SK-MEL-5 (cell line): ENCODE results near the gene POGK. TPM values are rescaled to one million over a fixed set of nuclear protein-coding genes. Genes with fewer than 3 reads are reported as not detected.
"Not testable (repeated sequence)": the region's sequence is repeated elsewhere in the genome, so short reads cannot be mapped to it uniquely, and the experiment has no call there.

Source experiments
- DNase-seq: peaks from one replicate; pipeline ENCODE4 v3.0.0-alpha.2; 2016; ENCODE audit warnings: low read depth, low spot score
- in situ Hi-C: cut with HindIII; loops from 2 replicates; pipeline ENCODE4 v1.10.0; 2016; ENCODE audit warnings: low sequenced_read_pairs, high pct_unique_total_duplicates, low pct_unique_long_range_greater_than_20kb
- total RNA-seq: library from RNA; depleted of rRNA; stranded (reverse); fragments of >200 nt; shearing (Covaris generic); gene quantifications from 2 replicates; pipeline ENCODE4 v1.2.3, GENCODE V29; 2014

Gene POGK
- total RNA-seq, 1 experiment from 2014 or later, result 50.5 TPM

DNA sequence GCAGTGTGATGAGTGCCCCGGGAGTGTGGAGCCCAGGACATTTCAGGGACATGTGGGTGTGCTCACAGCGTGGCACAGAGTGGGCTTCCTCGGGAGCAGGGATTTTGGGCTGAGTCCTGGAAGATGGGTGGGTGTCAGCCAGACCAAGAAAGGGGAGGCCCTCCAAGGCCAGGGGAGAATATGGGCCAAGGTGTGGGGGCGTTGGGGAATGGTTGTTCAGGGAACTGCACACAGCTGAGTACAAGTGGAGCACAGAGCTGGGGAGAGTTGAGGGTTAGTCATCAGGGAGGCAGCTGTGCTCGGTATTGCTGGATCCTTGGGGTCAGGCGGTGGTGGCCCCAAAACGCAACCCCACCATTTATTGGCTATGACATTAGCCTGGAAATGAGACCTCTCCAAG, 5.5 kb downstream of the POGK start:
- in situ Hi-C loops, result no loop called here
- no peak for DNase-seq

DNA sequence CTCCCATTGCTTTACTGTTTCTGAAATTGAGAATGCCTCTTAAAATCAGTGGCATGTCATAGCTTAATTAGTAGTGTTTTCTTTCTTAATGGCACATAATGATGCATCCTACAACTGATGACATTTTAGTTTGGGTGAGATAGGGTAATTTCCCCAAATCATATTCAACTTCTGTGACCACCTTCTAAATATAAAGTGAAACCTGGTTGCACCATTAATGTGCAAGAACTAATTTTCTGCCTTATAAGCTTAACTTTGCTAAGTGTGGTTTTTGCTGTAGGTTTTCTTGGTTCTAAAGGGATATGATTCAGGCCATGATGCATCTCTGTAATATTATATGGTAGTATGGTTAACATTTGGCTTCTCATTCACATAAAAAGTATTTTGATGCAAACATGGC, 8.9 kb downstream of the POGK start:
- in situ Hi-C loops, result no loop called here
- DNase-seq, result no peak

DNA sequence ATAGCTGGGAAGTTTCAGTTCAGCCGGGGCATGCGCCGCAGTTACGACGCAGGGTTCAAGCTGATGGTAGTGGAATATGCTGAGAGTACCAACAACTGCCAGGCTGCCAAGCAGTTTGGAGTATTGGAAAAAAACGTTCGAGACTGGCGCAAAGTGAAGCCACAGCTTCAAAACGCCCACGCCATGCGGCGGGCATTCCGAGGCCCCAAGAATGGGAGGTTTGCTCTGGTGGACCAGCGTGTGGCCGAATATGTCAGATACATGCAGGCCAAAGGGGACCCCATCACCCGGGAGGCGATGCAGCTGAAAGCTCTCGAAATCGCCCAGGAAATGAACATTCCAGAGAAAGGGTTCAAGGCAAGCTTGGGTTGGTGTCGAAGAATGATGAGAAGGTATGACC, 9.9 kb downstream of the POGK start:
- in situ Hi-C loops, result no loop called here
- DNase-seq, result no peak

DNA sequence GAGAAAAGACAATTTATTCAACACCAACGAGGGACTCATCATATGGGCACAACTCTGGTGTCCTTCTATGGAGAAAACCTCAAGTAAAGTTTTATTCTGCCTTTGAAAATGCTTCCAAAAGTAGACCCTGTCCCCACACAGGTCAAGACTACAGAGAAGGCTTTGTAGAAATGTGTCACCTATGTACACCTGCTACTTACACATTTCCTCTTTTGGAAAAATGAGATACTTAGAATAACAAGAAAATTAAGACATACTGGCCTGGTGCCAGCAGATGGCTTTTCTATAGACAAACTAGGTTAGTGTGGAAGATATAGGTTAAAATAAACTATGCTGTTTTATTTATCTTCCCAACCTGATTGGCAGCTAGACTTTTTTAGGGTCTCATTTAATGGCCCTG, 13.6 kb downstream of the POGK start:
- no peak for DNase-seq
- in situ Hi-C loops, result no loop called here

DNA sequence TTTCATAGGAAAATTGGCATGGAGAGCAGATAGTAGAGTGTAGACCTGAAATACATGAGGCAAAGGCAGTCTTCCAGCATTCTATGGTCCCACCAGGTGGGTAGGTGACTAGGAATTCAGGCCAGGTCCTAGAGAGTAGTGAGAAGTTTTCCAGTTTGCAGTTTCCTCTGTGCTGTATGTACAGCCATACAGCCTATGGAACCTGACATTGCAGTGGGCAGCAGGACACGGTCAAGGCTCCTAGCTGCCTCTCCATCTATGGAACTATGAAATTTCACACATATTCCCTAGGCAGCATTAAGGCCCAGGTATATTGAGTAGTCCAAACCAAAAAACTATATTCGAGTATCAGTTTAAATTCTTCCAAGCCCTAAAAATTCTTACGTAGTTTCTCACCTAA, 16.3 kb downstream of the POGK start:
- DNase-seq, result no peak
- in situ Hi-C loops, result no loop called here

DNA sequence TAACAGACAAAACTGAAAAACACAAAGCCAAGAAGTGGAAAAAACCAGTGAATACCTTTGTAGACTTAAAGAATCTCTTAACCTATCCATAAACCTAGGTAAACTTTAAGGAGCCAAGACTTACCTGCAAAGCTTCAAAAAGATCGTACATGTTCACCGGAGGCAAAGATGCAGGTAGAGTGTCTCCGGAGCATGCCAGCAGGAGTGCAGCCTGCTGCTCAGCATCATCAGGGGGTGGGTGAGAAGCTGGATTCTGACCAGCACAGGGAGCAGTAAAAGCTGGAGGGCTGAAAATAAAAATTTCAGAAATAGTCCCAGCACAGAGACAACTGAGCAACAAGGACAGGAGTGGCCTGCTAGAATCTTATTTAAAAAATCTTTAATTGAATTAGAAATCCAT, 18.7 kb downstream of the POGK start:
- in situ Hi-C loops, result no loop called here
- DNase-seq, result no peak

DNA sequence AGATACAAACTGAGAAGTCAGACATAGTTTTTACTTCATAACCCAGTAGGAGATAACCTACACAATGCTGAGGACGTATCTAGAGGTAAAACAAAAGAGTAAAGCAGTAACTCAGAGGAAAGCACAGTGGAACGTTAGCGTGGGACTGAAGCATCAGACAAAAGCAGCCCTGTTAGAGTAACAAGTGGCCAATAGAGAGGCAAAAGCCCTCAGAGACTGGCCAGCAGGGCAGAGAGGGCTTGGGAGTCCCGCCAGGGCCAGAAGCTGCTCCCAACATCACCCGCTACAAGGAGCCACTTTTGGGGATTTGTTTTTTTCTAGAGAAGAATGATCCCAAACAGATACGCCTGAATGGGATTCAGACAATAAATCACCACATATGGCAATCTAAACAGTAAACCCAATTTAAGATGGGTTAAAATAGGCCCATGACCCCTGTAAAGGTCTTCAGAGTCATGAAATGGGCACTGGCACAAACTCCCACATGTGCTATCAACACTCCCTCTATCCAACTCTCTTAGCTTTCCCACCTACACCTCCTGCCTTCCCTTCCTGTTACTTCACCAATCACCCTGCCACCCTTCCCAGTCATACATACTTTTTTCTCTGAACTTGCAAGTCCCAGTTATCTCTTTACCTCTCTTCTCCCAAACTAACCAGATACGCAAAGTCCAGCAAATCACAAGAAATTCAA, 19.6 kb downstream of the POGK start:
- in situ Hi-C loops, result no loop called here
- peak; percentile 84 for DNase-seq

DNA sequence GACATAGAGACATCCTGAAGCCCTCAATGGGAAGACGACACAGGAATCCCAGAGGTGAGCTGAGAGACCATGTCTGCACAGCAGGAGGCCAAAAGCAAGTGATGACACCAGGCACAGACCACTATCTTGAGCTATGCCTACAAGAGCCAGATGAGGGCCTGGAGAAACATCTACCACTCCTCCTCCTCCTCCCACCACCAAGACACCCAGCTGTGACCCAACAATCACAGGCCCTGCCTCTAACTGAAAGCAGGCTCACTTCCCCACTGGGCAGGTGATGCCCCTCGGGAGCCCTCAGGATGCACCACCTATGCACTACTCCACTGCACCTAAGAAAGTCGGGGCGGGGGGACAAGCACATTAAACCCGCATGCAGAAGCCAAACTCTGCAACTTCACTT, 20.3 kb downstream of the POGK start:
- in situ Hi-C loops, result no loop called here
- no peak for DNase-seq

DNA sequence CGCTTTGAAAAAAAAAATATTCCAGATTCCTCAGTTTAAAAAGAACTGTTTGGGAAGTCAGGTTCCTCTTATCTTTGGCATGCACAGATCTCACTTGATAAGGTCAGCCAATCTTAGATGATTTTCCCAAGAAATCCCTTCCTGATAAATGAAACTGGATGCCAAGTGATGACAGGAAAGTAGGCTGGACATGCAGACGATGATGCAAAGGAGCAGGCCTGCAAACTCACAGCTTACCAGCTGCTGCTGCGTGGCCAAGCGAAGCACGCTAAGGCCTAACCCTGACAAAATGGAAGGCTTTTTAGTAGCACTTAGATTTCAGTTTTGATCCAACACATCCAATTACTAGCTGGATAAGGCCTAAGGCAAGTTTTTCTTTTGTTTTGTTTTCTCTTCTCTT, 26.7 kb downstream of the POGK start:
- in situ Hi-C loops, result no loop called here
- DNase-seq, result no peak

DNA sequence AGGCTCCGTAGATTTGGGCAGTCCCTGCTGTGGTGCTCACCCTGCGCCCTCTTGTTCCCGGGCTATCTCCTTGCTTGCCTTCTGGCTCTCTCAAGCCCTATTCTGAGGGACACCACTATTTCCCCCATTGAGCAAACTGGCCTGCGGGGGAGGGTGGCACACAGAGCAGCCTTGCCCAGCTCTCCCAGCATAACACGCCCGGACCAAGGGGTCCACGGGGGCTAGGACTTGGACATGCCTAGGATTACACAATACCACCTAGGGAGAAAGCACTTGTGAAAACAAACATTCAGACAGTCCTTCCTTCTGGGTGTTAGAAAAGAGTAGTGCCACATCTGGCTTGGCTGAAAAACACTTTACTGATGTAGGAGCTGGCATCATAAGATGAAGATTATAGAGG, 29.4 kb downstream of the POGK start:
- in situ Hi-C loops, result no loop called here

DNA sequence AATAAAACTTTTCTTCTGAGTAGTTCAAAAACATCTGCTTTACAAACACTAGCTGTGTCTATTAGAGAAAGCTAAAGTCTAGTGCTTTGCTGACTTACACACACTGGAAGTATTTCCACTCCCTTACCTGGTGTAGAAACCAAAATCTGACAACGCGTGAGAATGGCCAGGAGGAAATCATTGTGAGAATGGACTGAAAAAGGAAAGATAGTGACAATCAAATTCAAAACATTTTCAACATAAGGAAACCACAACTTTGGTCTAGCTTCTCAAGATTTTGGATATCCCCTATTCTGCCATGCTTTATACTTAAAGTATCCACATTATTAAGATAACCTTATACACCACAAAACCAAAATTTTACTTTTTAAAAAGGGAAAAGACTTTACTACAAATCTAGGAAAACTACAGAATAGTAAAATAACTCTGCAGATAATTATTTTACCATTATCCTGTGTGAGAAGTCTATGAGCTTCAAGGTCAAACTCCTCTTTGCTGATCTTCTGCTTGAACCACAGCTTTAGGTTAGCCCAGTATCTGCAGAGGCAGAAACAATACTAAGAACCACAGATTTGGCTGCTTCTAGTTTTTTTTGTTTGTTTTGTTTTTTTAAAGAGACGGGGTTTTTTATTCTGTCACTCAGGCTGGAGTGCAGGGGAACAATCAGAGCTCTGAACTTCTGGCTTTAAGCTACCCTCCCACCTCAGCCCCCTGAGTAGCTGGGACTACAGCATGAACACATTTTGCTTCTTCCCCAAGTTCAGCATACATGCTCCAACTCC, 30.2 kb downstream of the POGK start:
- no peak for DNase-seq
- in situ Hi-C loops, result no loop called here

More for the DNA sequence above, 29.4 kb downstream of the POGK start:
- no peak for DNase-seq

DNA sequence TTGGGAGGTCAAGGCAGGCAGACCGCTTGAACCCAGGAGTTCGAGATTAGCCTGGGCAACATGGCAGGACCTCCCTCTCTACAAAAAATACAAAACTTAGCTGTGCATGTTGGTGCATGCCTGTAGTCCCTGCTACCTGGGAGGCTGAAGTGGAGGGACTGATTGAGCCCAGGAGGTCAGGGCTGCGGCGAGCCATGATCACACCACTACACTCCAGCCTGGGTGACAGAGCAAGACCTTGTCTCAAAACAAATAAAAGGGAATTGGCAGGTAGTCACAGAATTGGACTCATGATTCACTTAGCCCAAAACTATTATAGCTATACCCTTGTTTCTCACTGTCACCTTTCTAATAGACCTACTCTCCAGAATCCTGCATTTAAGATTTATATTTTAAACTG, 31.3 kb downstream of the POGK start:
- no peak for DNase-seq
- in situ Hi-C loops, result no loop called here

DNA sequence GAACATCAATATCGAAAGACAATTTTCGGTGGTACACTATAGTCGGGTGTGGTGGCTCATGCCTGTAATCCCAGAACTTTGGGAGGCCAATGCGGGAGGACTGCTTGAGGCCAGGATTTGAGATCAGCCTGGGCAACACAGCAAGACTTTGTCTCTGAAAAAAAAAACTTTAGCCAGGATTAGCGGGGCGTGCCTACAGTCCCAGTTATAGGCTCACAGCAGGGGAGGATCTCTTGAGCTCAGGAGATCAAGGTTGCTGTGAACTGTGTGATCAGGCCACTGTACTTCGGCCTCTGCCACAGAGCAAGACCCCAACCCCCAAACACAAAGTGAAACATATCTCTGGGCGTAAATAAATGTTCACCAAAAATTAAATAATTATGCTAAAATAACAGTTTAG, 35.2 kb downstream of the POGK start:
- peak; percentile 26 for DNase-seq
- in situ Hi-C loops, result no loop called here

DNA sequence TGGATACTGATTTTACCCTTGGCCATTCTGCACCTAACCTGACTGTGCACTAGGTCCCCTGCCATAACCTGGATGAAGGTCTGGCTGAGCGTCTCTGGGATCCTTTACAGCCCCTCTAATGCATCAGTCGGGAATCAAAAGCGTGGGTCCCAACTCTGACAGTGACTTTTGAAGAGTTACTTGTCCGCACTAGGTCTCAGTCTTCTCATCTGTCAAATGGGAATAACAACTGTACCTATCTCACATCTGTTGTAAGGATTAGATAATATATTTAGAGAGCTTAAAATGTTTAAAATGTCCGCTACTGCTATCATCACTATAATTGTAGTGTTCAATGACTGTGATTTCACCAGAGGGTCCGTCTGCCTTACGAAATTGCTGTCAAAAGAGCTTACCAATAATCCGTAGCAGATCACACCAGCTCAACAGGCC, 36.0 kb downstream of the POGK start:
- in situ Hi-C loops, result no loop called here
- DNase-seq, result no peak

DNA sequence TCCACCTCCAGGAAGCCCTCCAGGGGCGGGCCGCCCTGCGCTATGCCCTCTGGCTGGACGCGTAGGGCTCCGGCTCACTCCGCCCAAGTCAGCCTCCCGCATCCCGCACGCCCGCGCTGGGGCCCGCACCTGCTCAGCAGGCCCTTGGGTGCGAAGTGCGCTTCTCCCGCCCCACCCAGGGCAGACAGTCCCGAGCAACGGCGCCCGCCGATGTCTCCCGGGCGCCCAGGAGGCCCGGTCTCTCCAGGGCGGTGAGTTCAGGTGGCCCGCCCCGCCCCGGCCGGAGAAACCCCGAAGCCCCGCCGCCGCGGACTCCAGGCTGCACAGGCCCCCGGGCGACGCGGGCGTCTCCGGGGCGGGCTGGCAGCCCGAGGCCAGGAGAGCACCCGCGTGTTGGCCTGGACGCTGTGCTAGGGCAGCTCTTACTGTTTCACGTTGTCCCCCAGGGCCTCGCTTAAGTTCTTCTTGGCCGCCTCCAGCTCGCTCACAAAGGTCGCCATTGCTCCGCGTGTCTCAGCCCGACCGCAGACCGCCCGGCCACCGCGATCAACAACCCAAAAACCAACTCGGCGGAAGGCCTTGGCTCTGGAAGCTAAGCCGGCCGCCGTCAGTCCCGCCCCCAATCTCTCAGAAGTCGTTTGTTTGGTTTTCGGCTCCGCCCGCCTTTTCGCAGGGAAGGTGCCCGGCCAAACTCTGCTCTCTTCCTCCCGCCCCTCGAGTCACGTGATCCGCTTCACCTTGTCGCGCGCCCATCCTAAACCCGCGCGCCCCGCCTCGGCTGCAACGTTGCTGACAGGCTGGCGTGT, 36.7 kb downstream of the POGK start, which contains the start of gene TADA1:
Gene TADA1, minus strand, starts transcription at position 531 of the 806 bp plus-strand sequence. Its CDS starts 31 bp downstream, at position 500.
- peak; percentile 98 for DNase-seq
- in situ Hi-C loops, result no loop called here

DNA sequence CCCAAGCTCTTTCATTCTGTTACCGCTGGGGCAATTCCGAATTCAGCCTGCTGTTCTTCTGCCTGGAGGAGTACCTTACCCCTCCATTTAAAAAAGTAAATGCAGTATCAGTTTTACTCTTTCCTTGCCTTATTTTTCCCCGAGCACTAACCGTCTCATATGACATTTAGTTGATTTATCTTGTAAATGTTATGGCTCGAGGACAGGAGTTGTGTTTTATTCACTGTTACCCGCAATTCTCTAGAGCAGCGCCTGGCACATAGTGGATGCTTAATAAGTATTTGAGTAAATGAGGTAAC, 37.2 kb downstream of the POGK start:
- in situ Hi-C loops, result no loop called here
- no peak for DNase-seq

DNA sequence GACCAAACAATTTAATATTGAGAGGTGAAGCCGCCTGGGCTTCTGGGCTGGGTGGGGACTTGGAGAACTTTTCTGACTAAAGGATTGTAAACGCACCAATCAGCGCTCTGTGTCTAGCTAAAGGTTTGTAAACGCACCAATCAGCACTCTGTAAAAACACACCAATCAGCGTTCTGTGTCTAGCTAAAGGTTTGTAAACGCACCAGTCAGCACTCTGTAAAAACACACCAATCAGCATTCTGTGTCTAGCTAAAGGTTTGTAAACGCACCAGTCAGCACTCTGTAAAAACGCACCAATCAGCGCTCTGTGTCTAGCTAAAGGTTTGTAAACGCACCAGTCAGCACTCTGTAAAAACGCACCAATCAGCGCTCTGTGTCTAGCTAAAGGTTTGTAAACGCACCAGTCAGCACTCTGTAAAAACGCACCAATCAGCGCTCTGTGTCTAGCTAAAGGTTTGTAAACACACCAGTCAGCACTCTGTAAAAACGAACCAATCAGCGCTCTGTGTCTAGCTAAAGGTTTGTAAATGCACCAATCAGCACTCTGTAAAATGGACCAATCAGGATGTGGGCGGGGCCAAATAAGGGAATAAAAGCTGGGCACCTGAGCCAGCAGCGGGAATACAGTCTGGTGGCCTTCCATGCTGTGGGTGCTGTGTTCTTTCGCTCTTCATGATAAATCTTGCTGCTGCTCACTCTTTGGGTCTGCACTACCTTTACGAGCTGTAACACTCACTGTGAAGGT, 39.1 kb downstream of the POGK start:
- in situ Hi-C loops, DNase-seq: not testable (repeated sequence)

DNA sequence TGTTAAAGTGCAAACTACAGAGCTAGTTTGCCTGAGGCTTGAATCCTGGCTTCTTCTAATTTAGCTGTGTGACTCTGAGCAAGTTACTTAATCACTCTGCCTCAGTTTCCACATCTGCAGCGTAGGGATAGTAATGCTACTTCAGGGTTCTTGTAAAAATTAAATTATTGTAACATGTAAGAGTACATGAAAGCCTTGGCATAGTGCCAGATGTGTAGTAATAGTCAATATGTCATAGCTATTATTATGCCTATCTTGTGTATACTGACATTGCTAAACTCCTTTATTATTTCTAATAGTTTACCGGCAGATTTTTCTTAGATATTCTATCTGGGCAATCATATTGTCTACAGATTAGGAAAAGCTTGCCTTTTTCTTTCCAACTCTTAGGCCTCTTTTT, 43.6 kb downstream of the POGK start:
- no peak for DNase-seq
- in situ Hi-C loops, result no loop called here
